Activated CD8-positive, alpha-beta T cell treated with anti-CD3 and anti-CD28 coated beads, Interleukin-2, amount 10 ng/mL, durations not matched to agents 7 days and 5 days (primary cell): ENCODE measurements around the gene CLTCL1. TPM values are rescaled to one million over a fixed set of nuclear protein-coding genes. Genes with fewer than 3 reads are reported as not detected.

Experiments
- ATAC-seq: fragments of 150-1000 bp; cut with Tn5 transposase; one replicate; pipeline ENCODE4 v1.10.0; 2021; ENCODE audit warnings: moderate library complexity
- CTCF ChIA-PET: fragments of 350-600 bp; sonication (Branson Sonifier 250); formaldehyde crosslinking; loops from one replicate; lab custom pipeline; 2021; ENCODE audit warnings: antibody characterized with exemption; lab: Charles Lee
- POLR2A ChIA-PET: fragments of 350-600 bp; sonication (Branson Sonifier 250); formaldehyde crosslinking; loops from one replicate; lab custom pipeline; 2021; ENCODE audit warnings: antibody characterized with exemption; lab: Charles Lee
- DNase-seq: peaks from one replicate; pipeline ENCODE4 v3.0.0-alpha.2; 2020
- H3K27ac Mint-ChIP-seq: one replicate; pipeline ENCODE4 v1.8.0; 2021; ENCODE audit warnings: mild to moderate bottlenecking, mixed read lengths
- H3K27me3 Mint-ChIP-seq: one replicate; pipeline ENCODE4 v1.8.0; 2021; ENCODE audit warnings: low read depth, mixed read lengths
- H3K36me3 Mint-ChIP-seq: one replicate; pipeline ENCODE4 v1.8.0; 2021; ENCODE audit warnings: low read depth, mixed read lengths
- H3K4me1 Mint-ChIP-seq: one replicate; pipeline ENCODE4 v1.8.0; 2021; ENCODE audit warnings: low read depth, mixed read lengths
- H3K4me3 Mint-ChIP-seq: one replicate; pipeline ENCODE4 v1.8.0; 2021; ENCODE audit warnings: mild to moderate bottlenecking, mixed read lengths
- H3K9me3 Mint-ChIP-seq: one replicate; pipeline ENCODE4 v1.8.0; 2022; ENCODE audit warnings: mixed read lengths; ENCODE audit not compliant: insufficient read depth
- total RNA-seq, 2 experiments: library from RNA; stranded (reverse); gene quantifications; one replicate each; pipeline ENCODE4 v1.2.3, GENCODE V29; 2021

CLTCL1 gene
- total RNA-seq, 2 experiments from 2014 or later: 0.44 to 0.58 TPM

DNA sequence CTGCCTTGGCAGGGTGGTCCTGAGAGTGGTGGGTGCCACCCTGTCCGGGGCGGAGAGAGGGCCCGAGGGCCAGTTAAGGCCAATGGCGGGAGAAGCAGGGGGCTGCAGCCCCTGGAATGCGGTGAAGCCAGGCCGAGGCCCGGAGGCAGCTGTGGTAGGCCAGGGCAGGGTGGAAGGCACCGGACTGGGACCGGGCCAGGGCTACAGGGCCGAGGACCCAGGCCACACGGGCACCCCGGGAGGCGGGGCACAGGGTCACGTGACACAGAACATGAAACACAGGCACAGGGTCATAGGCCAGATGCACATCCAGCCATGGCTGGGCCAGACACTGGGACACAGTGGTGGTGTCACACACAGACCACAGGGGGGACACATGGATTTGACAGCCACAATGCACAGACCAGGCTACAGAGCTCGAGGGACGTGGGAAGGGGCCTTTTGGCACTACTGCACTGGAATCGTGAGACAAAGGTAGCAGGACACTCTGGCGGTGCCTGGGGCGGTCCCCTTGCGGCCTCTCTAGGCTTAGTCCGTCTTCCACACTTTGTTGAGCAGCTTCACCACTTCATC lies 115.8 kb downstream of the CLTCL1 start:
- ATAC-seq (no peak), DNase-seq (no peak)
- CTCF ChIA-PET: no interaction called here
- H3K27me3 Mint-ChIP-seq: no peaks in the 10 kb centered on the region
- H3K9me3 Mint-ChIP-seq: no peaks in the 10 kb centered on the region
- POLR2A ChIA-PET: no interaction called here
- peak overlapping the region; percentile 27 for H3K4me3 Mint-ChIP-seq
- no peaks in the 10 kb centered on the region for H3K36me3 Mint-ChIP-seq
- peaks cover 44% of the 10 kb centered on the region for H3K4me1 Mint-ChIP-seq
- H3K27ac Mint-ChIP-seq: peak overlapping the region; percentile 48

DNA sequence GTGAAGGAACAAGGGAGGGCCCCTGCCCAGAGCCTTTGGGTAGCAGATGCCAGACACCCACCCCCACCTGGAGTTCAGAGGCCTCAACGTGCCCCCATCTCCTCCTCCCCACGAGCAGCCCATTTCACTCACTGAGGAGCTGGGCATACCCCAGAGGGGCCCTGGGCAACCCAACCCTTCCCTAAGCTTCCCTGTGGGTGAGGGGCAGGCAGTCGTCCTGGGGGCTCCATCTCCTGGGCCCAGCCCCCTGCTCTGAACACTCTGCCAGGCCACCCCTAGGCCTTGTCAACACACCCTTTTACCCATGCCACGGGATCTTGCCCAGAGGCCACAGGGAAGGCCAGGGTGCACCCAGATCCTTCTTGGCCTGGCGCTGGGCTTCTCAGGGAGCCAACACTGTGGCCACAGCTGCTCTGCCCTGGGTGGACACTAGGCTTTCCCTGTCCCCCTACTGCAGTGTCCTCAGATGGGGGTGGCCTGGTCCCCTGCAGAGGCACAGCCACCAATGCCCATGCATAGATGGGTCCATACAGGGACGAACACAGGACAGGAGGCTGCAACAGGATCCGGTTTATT lies 116.4 kb downstream of the CLTCL1 start:
- ChIA-PET POLR2A (no interaction called here), CTCF (no interaction called here)
- no peak for ATAC-seq
- Mint-ChIP-seq H3K36me3 (no peaks in the 10 kb centered on the region), H3K27me3 (peaks cover 5% of the 10 kb centered on the region), H3K9me3 (no peaks in the 10 kb centered on the region), H3K4me3 (no peak overlapping the region), H3K27ac (no peak overlapping the region), H3K4me1 (peaks cover 50% of the 10 kb centered on the region)
- no peak for DNase-seq

DNA sequence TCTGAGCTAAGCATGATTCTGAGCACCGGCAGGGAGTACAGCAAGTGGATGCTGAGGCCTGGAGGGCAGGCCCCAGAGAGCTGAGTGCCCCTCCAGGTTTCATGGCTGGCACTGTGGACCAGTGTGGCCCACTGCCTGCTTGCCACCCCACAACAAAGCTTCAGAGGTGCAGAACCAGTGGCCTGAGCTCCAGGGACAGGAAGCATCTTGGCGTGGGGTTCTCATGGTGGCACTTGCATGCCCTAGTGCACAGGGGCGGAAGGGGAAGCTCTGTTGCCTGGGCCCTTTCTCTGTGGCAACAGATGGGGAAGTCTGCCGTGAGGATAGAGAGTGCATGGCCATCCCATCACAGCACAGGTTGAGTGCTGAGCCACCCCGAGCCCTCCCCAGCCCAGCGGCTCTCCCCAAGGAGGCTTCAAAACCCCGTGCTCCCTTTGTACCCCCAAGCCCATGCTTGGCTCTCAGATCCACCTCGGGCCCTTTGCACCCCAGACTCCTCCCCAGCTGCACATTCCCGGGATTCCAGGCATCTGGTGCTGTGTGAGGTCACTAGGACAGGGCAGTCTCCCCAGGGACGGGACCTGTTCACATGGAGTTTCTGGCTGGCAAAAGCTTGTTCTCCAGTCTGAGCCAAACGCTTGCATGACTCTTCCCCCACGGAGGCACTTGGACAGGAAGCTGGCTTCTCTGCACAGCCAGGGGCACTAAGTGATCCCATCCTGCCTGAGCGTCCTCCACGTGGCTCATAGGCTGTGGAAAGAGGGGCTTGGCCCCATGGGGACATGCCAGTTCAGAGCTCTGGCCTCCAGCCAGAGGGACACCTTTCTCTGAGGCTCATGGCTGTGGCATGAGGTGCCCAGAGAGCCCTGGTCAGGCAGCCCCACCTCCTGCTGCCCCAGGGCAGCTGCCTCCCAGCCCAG lies 117.2 kb downstream of the CLTCL1 start:
- peaks cover 48% of the 10 kb centered on the region for H3K4me1 Mint-ChIP-seq
- no peak for DNase-seq
- no peak for ATAC-seq
- CTCF ChIA-PET: no interaction called here
- H3K4me3 Mint-ChIP-seq: no peak overlapping the region
- H3K27ac Mint-ChIP-seq: peak overlapping the region; percentile 39
- peaks cover 11% of the 10 kb centered on the region for H3K27me3 Mint-ChIP-seq
- POLR2A ChIA-PET: no interaction called here
- H3K9me3 Mint-ChIP-seq: no peaks in the 10 kb centered on the region
- no peaks in the 10 kb centered on the region for H3K36me3 Mint-ChIP-seq

DNA sequence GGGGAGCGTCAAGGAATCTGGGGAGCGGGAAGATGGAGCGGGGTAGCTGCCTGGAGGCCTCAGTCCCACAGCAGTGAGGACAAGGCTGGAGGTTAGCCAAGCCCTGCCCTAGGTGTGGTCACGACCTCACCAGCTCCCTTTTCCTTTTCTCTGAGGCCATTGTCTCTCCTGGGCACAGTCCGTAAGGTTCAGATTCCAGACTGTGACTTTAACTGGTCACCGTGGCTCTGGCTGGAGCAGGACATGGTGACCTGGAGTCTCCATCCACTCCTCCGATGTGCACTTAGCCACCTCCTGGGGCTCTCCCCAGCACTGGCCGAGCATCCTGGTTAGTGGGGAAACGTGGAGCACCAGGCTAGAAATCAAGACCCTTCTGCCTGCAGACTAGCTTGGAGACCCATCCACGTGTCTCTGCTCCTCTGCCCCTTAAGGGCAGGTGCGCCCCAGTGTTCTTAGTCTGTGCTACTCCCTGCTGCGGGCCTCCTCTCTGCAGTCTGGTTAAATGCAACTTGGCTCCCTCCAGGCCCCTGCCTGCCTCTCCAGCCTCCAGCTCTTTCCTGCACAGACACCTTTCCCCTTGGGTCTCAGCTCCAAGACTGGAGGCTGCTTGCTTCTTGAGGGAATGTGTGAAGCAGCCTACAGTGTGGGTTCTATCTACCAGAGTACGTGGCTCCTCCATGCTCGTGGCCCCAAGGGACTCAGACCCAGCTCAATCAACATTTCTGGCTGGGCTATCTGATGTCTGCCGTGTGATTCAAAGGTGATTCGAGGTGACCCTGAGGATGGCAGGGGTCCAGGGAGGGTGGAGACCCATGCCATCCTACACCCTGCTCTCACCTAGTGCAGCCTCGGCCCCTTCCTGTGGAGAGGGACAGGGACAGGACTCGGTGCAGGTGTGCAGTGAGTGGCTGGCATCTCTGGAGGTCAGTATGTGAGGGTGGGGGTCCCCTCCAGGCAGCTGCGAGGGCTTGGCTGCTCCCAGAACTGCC lies 118.2 kb downstream of the CLTCL1 start:
- CTCF ChIA-PET: no interaction called here
- Mint-ChIP-seq H3K27me3 (peaks cover 20% of the 10 kb centered on the region), H3K9me3 (no peaks in the 10 kb centered on the region), H3K36me3 (no peaks in the 10 kb centered on the region), H3K4me1 (peaks cover 49% of the 10 kb centered on the region), H3K4me3 (peak overlapping the region; percentile 86), H3K27ac (peak overlapping the region; percentile 91)
- POLR2A ChIA-PET: no interaction called here
- ATAC-seq (no peak), DNase-seq (no peak)

DNA sequence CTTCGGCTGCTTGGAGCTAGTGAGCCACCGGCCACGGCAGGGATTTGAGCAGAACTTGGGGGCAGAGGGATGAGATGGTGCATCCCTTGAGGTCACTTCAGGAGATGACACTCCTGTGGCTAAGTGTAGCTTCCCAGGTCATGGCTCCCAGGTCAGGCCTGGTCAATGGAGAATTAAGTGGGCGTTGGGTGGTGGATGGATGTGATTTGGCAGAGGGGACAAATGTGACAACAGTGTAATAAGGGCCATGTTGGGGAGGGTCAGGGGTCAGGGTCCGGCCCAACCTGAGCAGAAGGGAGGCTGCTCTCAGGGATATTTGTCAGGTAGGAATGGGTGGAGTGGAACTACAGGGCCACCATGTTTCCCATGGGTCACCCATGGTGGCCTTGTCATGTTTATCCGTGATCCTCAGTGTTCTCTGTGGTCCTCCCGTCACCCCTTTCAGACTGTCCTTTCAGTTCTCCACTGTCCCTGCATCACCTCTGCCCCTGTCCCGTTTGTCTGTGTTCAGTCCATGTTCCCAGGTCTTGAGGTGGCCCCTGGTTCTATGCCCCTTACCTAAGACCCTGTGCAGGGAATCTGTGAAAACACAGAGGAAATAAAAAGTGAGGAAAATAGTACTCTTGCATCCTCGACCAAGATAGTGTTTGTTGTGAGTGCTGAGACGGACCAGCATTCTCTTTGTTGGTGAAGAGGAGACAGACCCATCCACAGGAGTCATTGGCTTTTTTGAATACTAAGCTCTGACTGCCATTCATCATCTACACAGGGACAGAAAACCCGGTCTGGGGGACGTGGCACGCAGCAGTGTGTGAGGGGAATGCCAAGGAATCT lies 119.1 kb downstream of the CLTCL1 start:
- Mint-ChIP-seq H3K27me3 (peaks cover 28% of the 10 kb centered on the region), H3K4me3 (peak overlapping the region; percentile 86), H3K36me3 (no peaks in the 10 kb centered on the region), H3K4me1 (peaks cover 48% of the 10 kb centered on the region), H3K27ac (peak overlapping the region; percentile 91), H3K9me3 (no peaks in the 10 kb centered on the region)
- ChIA-PET POLR2A (no interaction called here), CTCF (no interaction called here)
- no peak for ATAC-seq
- no peak for DNase-seq

DNA sequence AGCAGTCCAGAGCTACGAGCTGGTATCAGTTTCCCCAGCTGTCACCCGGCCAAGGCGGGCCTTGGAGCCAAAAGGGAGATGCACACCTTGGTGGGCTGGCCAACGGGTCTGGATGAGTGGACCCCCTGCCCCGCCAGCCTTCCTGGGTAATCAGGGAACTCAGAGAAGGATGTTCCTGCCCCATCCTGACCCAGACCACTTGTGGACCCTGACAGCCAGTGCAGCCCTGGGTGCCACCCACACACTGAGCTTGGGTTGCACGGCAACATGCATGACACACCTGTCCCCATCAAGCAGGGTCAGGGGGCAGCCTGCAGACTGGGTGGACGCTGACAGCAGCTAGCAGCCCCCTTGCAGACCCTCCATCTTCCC lies 121.6 kb downstream of the CLTCL1 start:
- ChIA-PET CTCF (interaction anchor here (1.1 kb wide), 1 partner anchor 25 kb away, joined by 4 read pairs; the partner anchor contains the start of gene ESS2), POLR2A (interaction anchor here (0.6 kb wide), 1 partner anchor 389 kb away, joined by 4 read pairs; no protein-coding TSS in a partner anchor)
- Mint-ChIP-seq H3K36me3 (no peaks in the 10 kb centered on the region), H3K27ac (no peak overlapping the region), H3K4me3 (peak overlapping the region; percentile 86), H3K4me1 (peaks cover 37% of the 10 kb centered on the region), H3K27me3 (peaks cover 35% of the 10 kb centered on the region), H3K9me3 (no peaks in the 10 kb centered on the region)
- DNase-seq (no peak), ATAC-seq (no peak)

DNA sequence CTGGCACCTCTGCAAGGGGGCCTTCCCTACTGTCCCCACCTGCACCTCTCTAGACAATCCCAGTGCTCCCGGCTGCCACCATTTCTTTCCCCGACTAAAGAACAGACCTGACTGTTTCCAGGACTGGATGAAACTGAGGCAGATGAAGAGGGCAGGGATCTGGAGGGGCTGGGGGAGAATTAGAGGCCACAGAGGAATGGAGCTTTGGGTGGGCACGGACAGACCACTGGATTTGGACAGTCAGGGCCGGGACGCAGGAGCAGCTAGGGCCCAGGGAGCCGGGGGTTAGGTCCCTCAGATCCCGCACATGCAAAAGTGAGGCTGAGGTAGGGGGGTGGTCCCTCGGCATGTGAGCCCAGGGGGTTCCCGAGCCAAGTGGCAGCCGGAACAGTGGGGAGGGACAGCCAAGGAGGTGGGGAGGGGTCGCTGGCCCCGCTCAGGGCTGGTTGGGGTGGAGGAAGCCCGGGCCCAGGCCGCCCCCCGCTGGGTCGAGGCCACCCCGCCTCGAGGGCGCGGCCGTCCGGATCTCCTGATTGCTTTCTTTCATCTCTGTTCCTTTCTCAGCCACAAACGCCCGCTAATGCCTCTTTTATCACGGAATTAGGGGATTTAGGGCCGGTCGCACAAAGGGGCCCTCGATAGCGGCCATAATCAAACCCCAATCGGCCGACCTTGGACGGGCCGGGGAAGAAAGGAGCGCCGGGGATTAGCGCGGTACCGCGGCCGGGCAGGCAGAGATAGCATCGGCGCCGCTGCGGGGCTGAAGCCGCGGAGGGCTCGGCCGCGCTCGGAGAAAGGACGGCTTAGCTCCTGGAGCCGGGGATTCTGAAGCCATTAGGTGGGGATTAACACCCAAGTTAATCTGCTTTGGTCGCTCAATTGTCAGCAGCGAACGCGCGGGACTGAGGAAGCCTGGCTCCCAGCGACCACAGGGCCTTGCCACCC lies 122.2 kb downstream of the CLTCL1 start:
- Mint-ChIP-seq H3K9me3 (no peaks in the 10 kb centered on the region), H3K4me3 (peak overlapping the region; percentile 31)
- POLR2A ChIA-PET: interaction anchor here (0.6 to 1.2 kb wide), 2 partner anchors 30 to 389 kb away, joined by 3 to 4 read pairs; no protein-coding TSS in a partner anchor

DNA sequence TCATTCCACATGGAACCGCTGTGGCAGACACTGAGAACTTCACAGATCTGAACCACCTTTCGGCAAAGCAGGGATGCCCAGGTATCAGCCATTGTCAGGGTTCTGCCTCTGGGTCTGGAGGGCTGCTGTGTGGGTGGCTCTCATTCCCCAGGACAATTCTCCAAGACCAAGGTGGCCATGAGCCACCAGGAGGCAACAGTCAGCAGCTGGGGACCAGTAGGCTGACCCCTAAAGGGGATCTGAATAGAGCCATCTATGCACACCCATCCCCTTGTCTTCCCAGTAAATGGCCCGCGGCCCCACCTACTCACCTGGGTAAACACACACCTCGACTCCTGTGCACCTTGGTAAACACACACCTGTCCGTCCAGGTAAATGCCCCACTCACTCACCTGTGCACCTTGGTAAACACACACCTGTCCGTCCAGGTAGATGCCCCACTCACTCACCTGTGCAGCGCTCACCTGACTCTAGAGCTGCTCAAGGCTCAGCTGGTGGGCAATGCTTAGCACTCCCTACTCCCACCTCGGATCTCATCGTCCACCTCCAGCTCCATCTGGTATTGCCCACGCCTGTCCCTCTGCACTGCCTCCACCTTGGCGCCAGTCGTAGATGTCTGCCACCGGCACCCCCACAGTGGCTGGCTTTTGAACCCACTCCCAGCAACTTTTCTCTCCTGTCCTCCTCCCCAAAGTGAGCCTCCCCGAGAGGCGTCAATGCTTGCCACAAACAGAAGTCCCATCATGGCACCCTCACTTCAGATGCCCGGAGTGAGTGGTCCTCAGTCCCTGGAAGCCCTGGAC lies 123.2 kb downstream of the CLTCL1 start:
- H3K27ac Mint-ChIP-seq: no peak overlapping the region
- peak overlapping the region; percentile 1 for H3K4me3 Mint-ChIP-seq
- peaks cover 35% of the 10 kb centered on the region for H3K27me3 Mint-ChIP-seq
- ATAC-seq (no peak), DNase-seq (no peak)
- no peaks in the 10 kb centered on the region for H3K36me3 Mint-ChIP-seq
- H3K9me3 Mint-ChIP-seq: no peaks in the 10 kb centered on the region
- ChIA-PET CTCF (no interaction called here), POLR2A (interaction anchor here (1.2 kb wide), 1 partner anchor 29 kb away, joined by 3 read pairs; no protein-coding TSS in a partner anchor)
- peaks cover 26% of the 10 kb centered on the region for H3K4me1 Mint-ChIP-seq

More for the DNA sequence above, 122.2 kb downstream of the CLTCL1 start:
- Mint-ChIP-seq H3K4me1 (peaks cover 33% of the 10 kb centered on the region), H3K36me3 (no peaks in the 10 kb centered on the region), H3K27me3 (peaks cover 35% of the 10 kb centered on the region), H3K27ac (no peak overlapping the region)
- ATAC-seq (no peak), DNase-seq (no peak)
- CTCF ChIA-PET: interaction anchor here (1.1 kb wide), 1 partner anchor 25 kb away, joined by 4 read pairs; the partner anchor contains the start of gene ESS2

DNA sequence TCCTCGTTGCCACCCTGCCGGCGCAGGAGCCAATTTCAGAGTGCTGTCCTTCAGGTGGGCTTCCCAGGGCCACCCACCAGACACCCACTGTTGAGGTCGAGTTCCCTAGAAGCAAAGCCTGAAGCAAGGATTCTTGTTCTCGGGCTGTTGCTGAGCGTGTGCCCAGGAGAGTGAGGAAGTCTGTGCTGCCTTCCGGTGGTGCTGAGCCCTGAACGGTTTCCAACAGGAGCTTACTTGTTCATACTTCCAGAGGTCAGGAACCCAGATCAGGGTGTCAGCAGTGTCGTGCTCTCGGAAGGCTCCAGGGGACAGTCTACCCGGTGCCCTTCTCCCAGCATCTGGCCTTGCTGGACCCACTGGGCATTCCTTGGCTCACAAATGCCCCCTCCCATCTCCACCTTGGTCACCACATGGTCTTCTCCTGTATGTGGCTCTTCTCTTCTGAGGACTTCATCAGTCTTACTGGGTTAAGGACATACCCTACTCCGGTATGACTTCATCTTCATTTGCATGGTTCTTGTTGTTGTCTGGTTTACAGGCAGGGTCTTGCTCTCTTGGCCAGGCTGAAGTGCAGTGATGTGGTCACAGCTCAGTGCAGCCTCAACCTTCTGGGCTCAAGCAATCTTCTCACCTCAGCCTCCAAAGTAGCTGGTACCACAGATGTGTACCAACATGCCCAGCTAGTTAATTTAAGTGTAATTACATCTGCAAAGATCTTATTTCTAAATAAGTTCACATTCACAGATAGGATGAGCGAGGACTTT lies 124.2 kb downstream of the CLTCL1 start:
- Mint-ChIP-seq H3K36me3 (no peaks in the 10 kb centered on the region), H3K9me3 (no peaks in the 10 kb centered on the region), H3K4me3 (no peak overlapping the region), H3K27ac (no peak overlapping the region), H3K4me1 (peaks cover 16% of the 10 kb centered on the region), H3K27me3 (peaks cover 35% of the 10 kb centered on the region)
- ChIA-PET POLR2A (no interaction called here), CTCF (interaction anchor here (0.5 kb wide), 1 partner anchor 463 kb away, joined by 3 read pairs; no protein-coding TSS in a partner anchor)
- no peak for DNase-seq
- no peak for ATAC-seq
